WTC11 (cell line): ENCODE measurements around the gene STPG2. TPM values are rescaled to one million over a fixed set of nuclear protein-coding genes. Genes with fewer than 3 reads are reported as not detected.

ENCODE experiments used
- ATAC-seq: fragments of 200-7000 bp; cut with Tn5 transposase; 2 replicates; pipeline ENCODE4 v1.10.0; 2021; ENCODE audit warnings: mild to moderate bottlenecking, moderate library complexity
- CTCF ChIA-PET: fragments of 300-600 bp; sonication (Branson Sonifier 250); formaldehyde crosslinking; loops from one replicate; lab custom pipeline; 2021; ENCODE audit warnings: antibody characterized with exemption; lab: Charles Lee
- POLR2A ChIA-PET: fragments of 350-600 bp; sonication (Branson Sonifier 250); formaldehyde crosslinking; loops from one replicate; lab custom pipeline; 2021; ENCODE audit warnings: antibody characterized with exemption; lab: Charles Lee
- DNase-seq: peaks from one replicate; pipeline ENCODE4 v3.0.0; 2021; ENCODE audit warnings: low spot score
- H3K27ac Mint-ChIP-seq: 2 replicates; pipeline ENCODE4 v1.8.0; 2021; ENCODE audit warnings: mixed read lengths
- H3K27me3 Mint-ChIP-seq: 2 replicates; pipeline ENCODE4 v1.8.0; 2021; ENCODE audit warnings: low read depth, mild to moderate bottlenecking, moderate library complexity, mixed read lengths
- H3K36me3 Mint-ChIP-seq: 2 replicates; pipeline ENCODE4 v1.8.0; 2021; ENCODE audit warnings: mixed read lengths
- H3K4me1 Mint-ChIP-seq: 2 replicates; pipeline ENCODE4 v1.8.0; 2022; ENCODE audit warnings: mixed read lengths
- H3K4me3 Mint-ChIP-seq: 2 replicates; pipeline ENCODE4 v1.8.0; 2021; ENCODE audit warnings: mild to moderate bottlenecking, moderate library complexity, mixed read lengths
- H3K9me3 Mint-ChIP-seq: 2 replicates; pipeline ENCODE4 v1.8.0; 2021; ENCODE audit warnings: mixed read lengths
- CREM ChIP-seq: sonication (generic); formaldehyde crosslinking; IDR thresholded peaks from 2 replicates; pipeline ENCODE4 v1.8.1; 2022; ENCODE audit warnings: mild to moderate bottlenecking, missing genetic modification reagents, moderate library complexity
- ETV6 ChIP-seq: sonication (generic); formaldehyde crosslinking; IDR thresholded peaks from 2 replicates; pipeline ENCODE4 v1.8.1; 2022; ENCODE audit warnings: mild to moderate bottlenecking, missing genetic modification reagents
- GTF2I ChIP-seq: fragments of 250-450 bp; sonication (Bioruptor Pico); conservative IDR thresholded peaks from 2 replicates; pipeline ENCODE4 v1.4.0; 2021; ENCODE audit warnings: mild to moderate bottlenecking
- KAT7 ChIP-seq: sonication (generic); formaldehyde crosslinking; IDR thresholded peaks from 2 replicates; pipeline ENCODE4 v1.8.1; 2023; ENCODE audit warnings: missing genetic modification reagents, mild to moderate bottlenecking, borderline replicate concordance
- OVOL2 ChIP-seq: fragments of 250-450 bp; sonication (Bioruptor Pico); IDR thresholded peaks from 2 replicates; pipeline ENCODE4 v1.9.0; 2021; ENCODE audit warnings: mild to moderate bottlenecking, borderline replicate concordance
- SP1 ChIP-seq: sonication (generic); formaldehyde crosslinking; conservative IDR thresholded peaks from 2 replicates; pipeline ENCODE4 v1.8.1; 2022; ENCODE audit warnings: missing genetic modification reagents
- ZNF121 ChIP-seq: sonication (generic); formaldehyde crosslinking; IDR thresholded peaks from 2 replicates; pipeline ENCODE4 v1.8.0; 2023; ENCODE audit warnings: missing genetic modification reagents
- total RNA-seq: library from RNA; stranded (reverse); gene quantifications from 3 replicates; pipeline ENCODE4 v1.2.3, GENCODE V29; 2021
- TF ChIP-seq, protein P1 (sequence below): fragments of 250-450 bp; sonication (Bioruptor Pico); IDR thresholded peaks from 2 replicates; pipeline ENCODE4 v1.8.0; 2021; ENCODE audit warnings: mild to moderate bottlenecking
- TF ChIP-seq, protein P2 (sequence below): fragments of 250-450 bp; sonication (Bioruptor Pico); IDR thresholded peaks from 2 replicates; pipeline ENCODE4 v1.9.0; 2021; ENCODE audit warnings: moderate library complexity, mild to moderate bottlenecking, inconsistent platforms, borderline replicate concordance
- TF ChIP-seq, protein P3 (sequence below): sonication (generic); formaldehyde crosslinking; IDR thresholded peaks from 2 replicates; pipeline ENCODE4 v1.8.1; 2023; ENCODE audit warnings: mild to moderate bottlenecking, missing genetic modification reagents, moderate library complexity
- TF ChIP-seq, protein P4 (sequence below): sonication (generic); formaldehyde crosslinking; IDR thresholded peaks from 2 replicates; pipeline ENCODE4 v1.8.0; 2023; ENCODE audit warnings: mild to moderate bottlenecking, missing genetic modification reagents
- TF ChIP-seq, protein P5 (sequence below): sonication (generic); formaldehyde crosslinking; IDR thresholded peaks from 2 replicates; pipeline ENCODE4 v1.8.1; 2022; ENCODE audit warnings: missing genetic modification reagents, borderline replicate concordance
- TF ChIP-seq, protein P6 (sequence below): fragments of 250-450 bp; sonication (Bioruptor Pico); IDR thresholded peaks from 2 replicates; pipeline ENCODE4 v1.9.0; 2021; ENCODE audit warnings: mild to moderate bottlenecking, borderline replicate concordance
- TF ChIP-seq, protein P7 (sequence below): sonication (generic); formaldehyde crosslinking; IDR thresholded peaks from 2 replicates; pipeline ENCODE4 v1.8.0; 2022; ENCODE audit warnings: mild to moderate bottlenecking, missing genetic modification reagents
- TF ChIP-seq, protein P8 (sequence below): sonication (generic); formaldehyde crosslinking; IDR thresholded peaks from 2 replicates; pipeline ENCODE4 v1.8.1; 2023; ENCODE audit warnings: mild to moderate bottlenecking, missing genetic modification reagents
- TF ChIP-seq, protein P9 (sequence below): fragments of 250-450 bp; sonication (Bioruptor Pico); IDR thresholded peaks from 2 replicates; pipeline ENCODE4 v1.9.0; 2021; ENCODE audit warnings: mild to moderate bottlenecking
- TF ChIP-seq, protein P10 (sequence below): fragments of 250-450 bp; sonication (Bioruptor Pico); IDR thresholded peaks from 2 replicates; pipeline ENCODE4 v1.9.0; 2021; ENCODE audit warnings: mild to moderate bottlenecking
- TF ChIP-seq, protein P11 (sequence below): sonication (generic); formaldehyde crosslinking; IDR thresholded peaks from 2 replicates; pipeline ENCODE4 v1.8.1; 2022; ENCODE audit warnings: low read depth, missing genetic modification reagents, borderline replicate concordance

The STPG2 gene
- total RNA-seq, 1 experiment from 2014 or later = 0.17 TPM

DNA sequence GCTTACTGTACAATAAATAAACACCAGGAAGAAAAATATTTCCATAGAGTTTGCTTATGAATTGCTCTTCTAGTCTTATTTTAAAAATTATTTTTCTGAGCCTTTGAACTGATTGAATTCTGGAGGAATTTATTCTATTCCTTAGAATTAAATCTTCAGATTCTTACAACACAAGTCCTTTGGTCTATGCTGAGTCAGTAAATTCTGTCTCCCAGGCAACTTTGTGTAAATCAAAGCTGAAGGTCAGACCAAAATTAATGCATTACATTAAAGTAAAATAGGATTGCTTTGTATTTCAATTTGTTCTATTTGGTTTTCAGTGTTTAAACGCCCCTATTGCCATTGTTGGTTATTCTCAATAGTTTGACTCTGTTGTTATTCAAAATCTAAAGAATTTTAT is 26.8 kb upstream of the STPG2 start (continued):
- TF ChIP-seq, protein P1, sequence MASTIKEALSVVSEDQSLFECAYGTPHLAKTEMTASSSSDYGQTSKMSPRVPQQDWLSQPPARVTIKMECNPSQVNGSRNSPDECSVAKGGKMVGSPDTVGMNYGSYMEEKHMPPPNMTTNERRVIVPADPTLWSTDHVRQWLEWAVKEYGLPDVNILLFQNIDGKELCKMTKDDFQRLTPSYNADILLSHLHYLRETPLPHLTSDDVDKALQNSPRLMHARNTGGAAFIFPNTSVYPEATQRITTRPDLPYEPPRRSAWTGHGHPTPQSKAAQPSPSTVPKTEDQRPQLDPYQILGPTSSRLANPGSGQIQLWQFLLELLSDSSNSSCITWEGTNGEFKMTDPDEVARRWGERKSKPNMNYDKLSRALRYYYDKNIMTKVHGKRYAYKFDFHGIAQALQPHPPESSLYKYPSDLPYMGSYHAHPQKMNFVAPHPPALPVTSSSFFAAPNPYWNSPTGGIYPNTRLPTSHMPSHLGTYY = no peak
- TF ChIP-seq, protein P2, sequence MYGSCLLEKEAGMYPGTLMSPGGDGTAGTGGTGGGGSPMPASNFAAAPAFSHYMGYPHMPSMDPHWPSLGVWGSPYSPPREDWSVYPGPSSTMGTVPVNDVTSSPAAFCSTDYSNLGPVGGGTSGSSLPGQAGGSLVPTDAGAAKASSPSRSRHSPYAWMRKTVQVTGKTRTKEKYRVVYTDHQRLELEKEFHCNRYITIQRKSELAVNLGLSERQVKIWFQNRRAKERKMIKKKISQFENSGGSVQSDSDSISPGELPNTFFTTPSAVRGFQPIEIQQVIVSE (CRISPR knock-in tag) = no peak
- TF ChIP-seq SP1 (CRISPR knock-in tag) = no peak

DNA sequence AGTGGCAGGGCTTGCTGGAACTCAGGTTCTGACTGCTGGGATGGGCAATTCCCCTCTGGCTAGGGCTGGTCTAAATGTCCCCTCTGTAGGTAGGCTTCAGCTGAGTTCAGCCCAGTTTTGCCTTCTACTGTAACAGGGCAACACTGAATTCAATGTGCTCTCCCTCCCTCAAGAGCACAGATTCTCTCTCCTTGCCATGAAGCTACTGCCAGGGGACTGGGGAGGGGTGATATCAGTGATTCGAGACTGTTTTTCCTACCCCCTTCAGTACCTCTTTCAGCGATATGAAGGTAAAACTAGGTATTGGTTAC is 23.4 kb upstream of the STPG2 start:
- ATAC-seq (no peak), DNase-seq (no peak)
- peaks cover 19% of the 10 kb centered on the region for H3K4me1 Mint-ChIP-seq
- H3K4me3 Mint-ChIP-seq = no peak overlapping the region
- ChIA-PET CTCF (no interaction called here), POLR2A (no interaction called here)
- H3K9me3 Mint-ChIP-seq = peaks cover 8% of the 10 kb centered on the region
- H3K36me3 Mint-ChIP-seq = no peaks in the 10 kb centered on the region
- no peaks in the 10 kb centered on the region for H3K27me3 Mint-ChIP-seq
- no peak overlapping the region for H3K27ac Mint-ChIP-seq
- TF ChIP-seq KAT7 (CRISPR knock-in tag) (no peak), OVOL2 (CRISPR knock-in tag) (no peak), CREM (CRISPR knock-in tag) (no peak), ZNF121 (CRISPR knock-in tag) (no peak), ETV6 (CRISPR knock-in tag) (no peak), GTF2I (CRISPR knock-in tag) (no peak)
- TF ChIP-seq, protein P3, sequence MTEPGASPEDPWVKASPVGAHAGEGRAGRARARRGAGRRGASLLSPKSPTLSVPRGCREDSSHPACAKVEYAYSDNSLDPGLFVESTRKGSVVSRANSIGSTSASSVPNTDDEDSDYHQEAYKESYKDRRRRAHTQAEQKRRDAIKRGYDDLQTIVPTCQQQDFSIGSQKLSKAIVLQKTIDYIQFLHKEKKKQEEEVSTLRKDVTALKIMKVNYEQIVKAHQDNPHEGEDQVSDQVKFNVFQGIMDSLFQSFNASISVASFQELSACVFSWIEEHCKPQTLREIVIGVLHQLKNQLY (CRISPR knock-in tag) = no peak
- TF ChIP-seq, protein P4, sequence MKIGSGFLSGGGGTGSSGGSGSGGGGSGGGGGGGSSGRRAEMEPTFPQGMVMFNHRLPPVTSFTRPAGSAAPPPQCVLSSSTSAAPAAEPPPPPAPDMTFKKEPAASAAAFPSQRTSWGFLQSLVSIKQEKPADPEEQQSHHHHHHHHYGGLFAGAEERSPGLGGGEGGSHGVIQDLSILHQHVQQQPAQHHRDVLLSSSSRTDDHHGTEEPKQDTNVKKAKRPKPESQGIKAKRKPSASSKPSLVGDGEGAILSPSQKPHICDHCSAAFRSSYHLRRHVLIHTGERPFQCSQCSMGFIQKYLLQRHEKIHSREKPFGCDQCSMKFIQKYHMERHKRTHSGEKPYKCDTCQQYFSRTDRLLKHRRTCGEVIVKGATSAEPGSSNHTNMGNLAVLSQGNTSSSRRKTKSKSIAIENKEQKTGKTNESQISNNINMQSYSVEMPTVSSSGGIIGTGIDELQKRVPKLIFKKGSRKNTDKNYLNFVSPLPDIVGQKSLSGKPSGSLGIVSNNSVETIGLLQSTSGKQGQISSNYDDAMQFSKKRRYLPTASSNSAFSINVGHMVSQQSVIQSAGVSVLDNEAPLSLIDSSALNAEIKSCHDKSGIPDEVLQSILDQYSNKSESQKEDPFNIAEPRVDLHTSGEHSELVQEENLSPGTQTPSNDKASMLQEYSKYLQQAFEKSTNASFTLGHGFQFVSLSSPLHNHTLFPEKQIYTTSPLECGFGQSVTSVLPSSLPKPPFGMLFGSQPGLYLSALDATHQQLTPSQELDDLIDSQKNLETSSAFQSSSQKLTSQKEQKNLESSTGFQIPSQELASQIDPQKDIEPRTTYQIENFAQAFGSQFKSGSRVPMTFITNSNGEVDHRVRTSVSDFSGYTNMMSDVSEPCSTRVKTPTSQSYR = no peak
- TF ChIP-seq, protein P5, sequence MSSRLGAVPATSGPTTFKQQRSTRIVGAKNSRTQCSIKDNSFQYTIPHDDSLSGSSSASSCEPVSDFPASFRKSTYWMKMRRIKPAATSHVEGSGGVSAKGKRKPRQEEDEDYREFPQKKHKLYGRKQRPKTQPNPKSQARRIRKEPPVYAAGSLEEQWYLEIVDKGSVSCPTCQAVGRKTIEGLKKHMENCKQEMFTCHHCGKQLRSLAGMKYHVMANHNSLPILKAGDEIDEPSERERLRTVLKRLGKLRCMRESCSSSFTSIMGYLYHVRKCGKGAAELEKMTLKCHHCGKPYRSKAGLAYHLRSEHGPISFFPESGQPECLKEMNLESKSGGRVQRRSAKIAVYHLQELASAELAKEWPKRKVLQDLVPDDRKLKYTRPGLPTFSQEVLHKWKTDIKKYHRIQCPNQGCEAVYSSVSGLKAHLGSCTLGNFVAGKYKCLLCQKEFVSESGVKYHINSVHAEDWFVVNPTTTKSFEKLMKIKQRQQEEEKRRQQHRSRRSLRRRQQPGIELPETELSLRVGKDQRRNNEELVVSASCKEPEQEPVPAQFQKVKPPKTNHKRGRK (CRISPR knock-in tag) = no peak
- TF ChIP-seq, protein P6, sequence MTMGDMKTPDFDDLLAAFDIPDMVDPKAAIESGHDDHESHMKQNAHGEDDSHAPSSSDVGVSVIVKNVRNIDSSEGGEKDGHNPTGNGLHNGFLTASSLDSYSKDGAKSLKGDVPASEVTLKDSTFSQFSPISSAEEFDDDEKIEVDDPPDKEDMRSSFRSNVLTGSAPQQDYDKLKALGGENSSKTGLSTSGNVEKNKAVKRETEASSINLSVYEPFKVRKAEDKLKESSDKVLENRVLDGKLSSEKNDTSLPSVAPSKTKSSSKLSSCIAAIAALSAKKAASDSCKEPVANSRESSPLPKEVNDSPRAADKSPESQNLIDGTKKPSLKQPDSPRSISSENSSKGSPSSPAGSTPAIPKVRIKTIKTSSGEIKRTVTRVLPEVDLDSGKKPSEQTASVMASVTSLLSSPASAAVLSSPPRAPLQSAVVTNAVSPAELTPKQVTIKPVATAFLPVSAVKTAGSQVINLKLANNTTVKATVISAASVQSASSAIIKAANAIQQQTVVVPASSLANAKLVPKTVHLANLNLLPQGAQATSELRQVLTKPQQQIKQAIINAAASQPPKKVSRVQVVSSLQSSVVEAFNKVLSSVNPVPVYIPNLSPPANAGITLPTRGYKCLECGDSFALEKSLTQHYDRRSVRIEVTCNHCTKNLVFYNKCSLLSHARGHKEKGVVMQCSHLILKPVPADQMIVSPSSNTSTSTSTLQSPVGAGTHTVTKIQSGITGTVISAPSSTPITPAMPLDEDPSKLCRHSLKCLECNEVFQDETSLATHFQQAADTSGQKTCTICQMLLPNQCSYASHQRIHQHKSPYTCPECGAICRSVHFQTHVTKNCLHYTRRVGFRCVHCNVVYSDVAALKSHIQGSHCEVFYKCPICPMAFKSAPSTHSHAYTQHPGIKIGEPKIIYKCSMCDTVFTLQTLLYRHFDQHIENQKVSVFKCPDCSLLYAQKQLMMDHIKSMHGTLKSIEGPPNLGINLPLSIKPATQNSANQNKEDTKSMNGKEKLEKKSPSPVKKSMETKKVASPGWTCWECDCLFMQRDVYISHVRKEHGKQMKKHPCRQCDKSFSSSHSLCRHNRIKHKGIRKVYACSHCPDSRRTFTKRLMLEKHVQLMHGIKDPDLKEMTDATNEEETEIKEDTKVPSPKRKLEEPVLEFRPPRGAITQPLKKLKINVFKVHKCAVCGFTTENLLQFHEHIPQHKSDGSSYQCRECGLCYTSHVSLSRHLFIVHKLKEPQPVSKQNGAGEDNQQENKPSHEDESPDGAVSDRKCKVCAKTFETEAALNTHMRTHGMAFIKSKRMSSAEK (CRISPR knock-in tag) = no peak
- TF ChIP-seq, protein P7, sequence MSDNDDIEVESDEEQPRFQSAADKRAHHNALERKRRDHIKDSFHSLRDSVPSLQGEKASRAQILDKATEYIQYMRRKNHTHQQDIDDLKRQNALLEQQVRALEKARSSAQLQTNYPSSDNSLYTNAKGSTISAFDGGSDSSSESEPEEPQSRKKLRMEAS (CRISPR knock-in tag) = no peak
- TF ChIP-seq, protein P8, sequence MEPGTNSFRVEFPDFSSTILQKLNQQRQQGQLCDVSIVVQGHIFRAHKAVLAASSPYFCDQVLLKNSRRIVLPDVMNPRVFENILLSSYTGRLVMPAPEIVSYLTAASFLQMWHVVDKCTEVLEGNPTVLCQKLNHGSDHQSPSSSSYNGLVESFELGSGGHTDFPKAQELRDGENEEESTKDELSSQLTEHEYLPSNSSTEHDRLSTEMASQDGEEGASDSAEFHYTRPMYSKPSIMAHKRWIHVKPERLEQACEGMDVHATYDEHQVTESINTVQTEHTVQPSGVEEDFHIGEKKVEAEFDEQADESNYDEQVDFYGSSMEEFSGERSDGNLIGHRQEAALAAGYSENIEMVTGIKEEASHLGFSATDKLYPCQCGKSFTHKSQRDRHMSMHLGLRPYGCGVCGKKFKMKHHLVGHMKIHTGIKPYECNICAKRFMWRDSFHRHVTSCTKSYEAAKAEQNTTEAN (CRISPR knock-in tag) = no peak
- TF ChIP-seq, protein P9, sequence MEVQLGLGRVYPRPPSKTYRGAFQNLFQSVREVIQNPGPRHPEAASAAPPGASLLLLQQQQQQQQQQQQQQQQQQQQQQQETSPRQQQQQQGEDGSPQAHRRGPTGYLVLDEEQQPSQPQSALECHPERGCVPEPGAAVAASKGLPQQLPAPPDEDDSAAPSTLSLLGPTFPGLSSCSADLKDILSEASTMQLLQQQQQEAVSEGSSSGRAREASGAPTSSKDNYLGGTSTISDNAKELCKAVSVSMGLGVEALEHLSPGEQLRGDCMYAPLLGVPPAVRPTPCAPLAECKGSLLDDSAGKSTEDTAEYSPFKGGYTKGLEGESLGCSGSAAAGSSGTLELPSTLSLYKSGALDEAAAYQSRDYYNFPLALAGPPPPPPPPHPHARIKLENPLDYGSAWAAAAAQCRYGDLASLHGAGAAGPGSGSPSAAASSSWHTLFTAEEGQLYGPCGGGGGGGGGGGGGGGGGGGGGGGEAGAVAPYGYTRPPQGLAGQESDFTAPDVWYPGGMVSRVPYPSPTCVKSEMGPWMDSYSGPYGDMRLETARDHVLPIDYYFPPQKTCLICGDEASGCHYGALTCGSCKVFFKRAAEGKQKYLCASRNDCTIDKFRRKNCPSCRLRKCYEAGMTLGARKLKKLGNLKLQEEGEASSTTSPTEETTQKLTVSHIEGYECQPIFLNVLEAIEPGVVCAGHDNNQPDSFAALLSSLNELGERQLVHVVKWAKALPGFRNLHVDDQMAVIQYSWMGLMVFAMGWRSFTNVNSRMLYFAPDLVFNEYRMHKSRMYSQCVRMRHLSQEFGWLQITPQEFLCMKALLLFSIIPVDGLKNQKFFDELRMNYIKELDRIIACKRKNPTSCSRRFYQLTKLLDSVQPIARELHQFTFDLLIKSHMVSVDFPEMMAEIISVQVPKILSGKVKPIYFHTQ = no peak
- TF ChIP-seq, protein P10, sequence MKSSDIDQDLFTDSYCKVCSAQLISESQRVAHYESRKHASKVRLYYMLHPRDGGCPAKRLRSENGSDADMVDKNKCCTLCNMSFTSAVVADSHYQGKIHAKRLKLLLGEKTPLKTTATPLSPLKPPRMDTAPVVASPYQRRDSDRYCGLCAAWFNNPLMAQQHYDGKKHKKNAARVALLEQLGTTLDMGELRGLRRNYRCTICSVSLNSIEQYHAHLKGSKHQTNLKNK (CRISPR knock-in tag) = no peak
- TF ChIP-seq, protein P11, sequence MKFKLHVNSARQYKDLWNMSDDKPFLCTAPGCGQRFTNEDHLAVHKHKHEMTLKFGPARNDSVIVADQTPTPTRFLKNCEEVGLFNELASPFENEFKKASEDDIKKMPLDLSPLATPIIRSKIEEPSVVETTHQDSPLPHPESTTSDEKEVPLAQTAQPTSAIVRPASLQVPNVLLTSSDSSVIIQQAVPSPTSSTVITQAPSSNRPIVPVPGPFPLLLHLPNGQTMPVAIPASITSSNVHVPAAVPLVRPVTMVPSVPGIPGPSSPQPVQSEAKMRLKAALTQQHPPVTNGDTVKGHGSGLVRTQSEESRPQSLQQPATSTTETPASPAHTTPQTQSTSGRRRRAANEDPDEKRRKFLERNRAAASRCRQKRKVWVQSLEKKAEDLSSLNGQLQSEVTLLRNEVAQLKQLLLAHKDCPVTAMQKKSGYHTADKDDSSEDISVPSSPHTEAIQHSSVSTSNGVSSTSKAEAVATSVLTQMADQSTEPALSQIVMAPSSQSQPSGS (CRISPR knock-in tag) = no peak
